Memory B cell (primary cell): Measurements from ENCODE around the gene SCRN1.

Source experiments
- ATAC-seq: fragments of 150-1000 bp; cut with Tn5 transposase; 2 replicates; pipeline ENCODE4 v1.10.0; 2021; ENCODE audit warnings: low read depth, mild to moderate bottlenecking, moderate library complexity
- DNase-seq, 2 donors: peaks; one replicate each; pipeline ENCODE4 v3.0.0; 2022; ENCODE audit warnings: low spot score in 2 of 2
- H3K27ac Mint-ChIP-seq: one replicate; pipeline ENCODE4 v1.8.0; 2022; ENCODE audit warnings: mild to moderate bottlenecking, moderate library complexity, mixed read lengths
- H3K27me3 Mint-ChIP-seq: one replicate; pipeline ENCODE4 v1.8.0; 2022; ENCODE audit warnings: mixed read lengths
- H3K36me3 Mint-ChIP-seq: one replicate; pipeline ENCODE4 v1.8.0; 2022; ENCODE audit warnings: mild to moderate bottlenecking, mixed read lengths
- H3K4me1 Mint-ChIP-seq: one replicate; pipeline ENCODE4 v1.8.0; 2022; ENCODE audit warnings: mixed read lengths
- H3K4me3 Mint-ChIP-seq: one replicate; pipeline ENCODE4 v1.8.0; 2022; ENCODE audit warnings: mild to moderate bottlenecking, moderate library complexity, mixed read lengths
- H3K9me3 Mint-ChIP-seq: one replicate; pipeline ENCODE4 v1.8.0; 2022; ENCODE audit warnings: mixed read lengths

The SCRN1 gene, protein sequence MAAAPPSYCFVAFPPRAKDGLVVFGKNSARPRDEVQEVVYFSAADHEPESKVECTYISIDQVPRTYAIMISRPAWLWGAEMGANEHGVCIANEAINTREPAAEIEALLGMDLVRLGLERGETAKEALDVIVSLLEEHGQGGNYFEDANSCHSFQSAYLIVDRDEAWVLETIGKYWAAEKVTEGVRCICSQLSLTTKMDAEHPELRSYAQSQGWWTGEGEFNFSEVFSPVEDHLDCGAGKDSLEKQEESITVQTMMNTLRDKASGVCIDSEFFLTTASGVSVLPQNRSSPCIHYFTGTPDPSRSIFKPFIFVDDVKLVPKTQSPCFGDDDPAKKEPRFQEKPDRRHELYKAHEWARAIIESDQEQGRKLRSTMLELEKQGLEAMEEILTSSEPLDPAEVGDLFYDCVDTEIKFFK

GRCh38 chr7:29989257-29989995, at the start of gene SCRN1:
Gene SCRN1 (minus strand): TSS chr7:29989801. CDS start chr7:29969067, 20,734 bp downstream.
- H3K4me3 Mint-ChIP-seq = peak within 1 kb of the TSS; percentile 87
- no peaks in the 10 kb centered on the region for H3K36me3 Mint-ChIP-seq
- peaks cover 23% of the 10 kb centered on the region for H3K4me1 Mint-ChIP-seq
- peak within 1 kb of the TSS; percentile 89 for H3K27ac Mint-ChIP-seq
- peak; percentile 33 to 63 for DNase-seq
- ATAC-seq = peak; percentile 53
- H3K9me3 Mint-ChIP-seq = no peaks in the 10 kb centered on the region
- H3K27me3 Mint-ChIP-seq = no peaks in the 10 kb centered on the region

DNA sequence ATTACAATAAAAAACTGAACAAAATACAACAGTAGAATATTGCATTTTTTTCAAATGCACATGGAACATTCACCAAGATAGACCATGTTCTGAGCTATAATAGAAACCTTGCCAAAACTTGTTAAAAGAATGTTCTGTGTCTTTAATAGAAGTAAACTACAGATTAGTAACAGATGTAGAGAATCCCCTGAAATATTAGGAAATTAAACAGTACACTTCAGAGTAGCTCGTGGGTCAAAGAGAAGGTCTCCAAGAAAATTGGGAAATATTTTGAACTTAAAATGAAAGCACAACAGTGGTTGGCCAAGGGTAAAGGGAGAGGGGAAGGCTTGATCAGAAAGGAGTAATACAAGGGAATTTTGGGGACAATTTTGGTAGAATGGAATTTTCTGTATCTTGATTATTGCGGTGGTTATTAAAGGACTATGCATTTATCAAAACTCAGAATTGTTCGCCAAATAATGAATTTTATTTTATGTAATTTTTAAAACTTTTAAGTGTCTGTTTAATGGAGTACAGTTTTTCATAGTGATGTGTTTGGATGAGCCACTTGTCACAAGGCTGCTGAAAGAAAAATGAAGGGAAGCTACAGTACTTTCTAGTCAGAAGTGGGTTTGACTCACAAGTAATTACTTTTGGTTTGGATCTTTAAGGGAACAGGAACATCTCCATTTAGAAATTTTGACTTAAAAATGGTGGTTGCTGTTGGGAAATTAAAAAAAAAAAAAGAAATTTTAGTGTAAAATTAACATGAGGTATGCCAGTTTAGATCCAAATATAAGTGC, 48.8 kb upstream of the SCRN1 start:
- H3K4me1 Mint-ChIP-seq = no peaks in the 10 kb centered on the region
- no peak for ATAC-seq
- H3K4me3 Mint-ChIP-seq = no peak overlapping the region
- no peaks in the 10 kb centered on the region for H3K27me3 Mint-ChIP-seq
- no peak for DNase-seq
- no peak overlapping the region for H3K27ac Mint-ChIP-seq
- no peaks in the 10 kb centered on the region for H3K9me3 Mint-ChIP-seq
- H3K36me3 Mint-ChIP-seq = peaks cover 8% of the 10 kb centered on the region

DNA sequence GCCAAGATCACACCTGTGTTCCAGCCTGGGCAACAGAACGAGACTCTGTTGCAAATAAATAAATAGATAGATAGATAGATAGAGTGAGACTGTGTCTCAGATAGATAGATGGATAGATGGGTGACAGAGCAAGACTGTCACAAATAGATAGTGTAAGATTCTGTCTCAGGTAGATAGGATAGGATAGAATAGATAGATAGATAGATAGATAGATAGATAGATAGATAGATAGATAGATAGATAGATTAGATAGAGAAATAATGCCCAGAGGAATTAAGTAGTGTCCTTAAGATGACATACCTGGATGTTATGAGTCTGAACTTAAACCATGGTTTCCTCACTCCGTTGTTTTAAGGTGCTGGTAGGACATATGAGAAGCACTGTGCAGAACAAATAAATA, 46.6 kb upstream of the SCRN1 start:
- Mint-ChIP-seq H3K4me3 (no peak overlapping the region), H3K36me3 (peaks cover 6% of the 10 kb centered on the region), H3K27me3 (no peaks in the 10 kb centered on the region), H3K27ac (no peak overlapping the region), H3K4me1 (no peaks in the 10 kb centered on the region), H3K9me3 (no peaks in the 10 kb centered on the region)
- ATAC-seq (no peak), DNase-seq (no peak)

DNA sequence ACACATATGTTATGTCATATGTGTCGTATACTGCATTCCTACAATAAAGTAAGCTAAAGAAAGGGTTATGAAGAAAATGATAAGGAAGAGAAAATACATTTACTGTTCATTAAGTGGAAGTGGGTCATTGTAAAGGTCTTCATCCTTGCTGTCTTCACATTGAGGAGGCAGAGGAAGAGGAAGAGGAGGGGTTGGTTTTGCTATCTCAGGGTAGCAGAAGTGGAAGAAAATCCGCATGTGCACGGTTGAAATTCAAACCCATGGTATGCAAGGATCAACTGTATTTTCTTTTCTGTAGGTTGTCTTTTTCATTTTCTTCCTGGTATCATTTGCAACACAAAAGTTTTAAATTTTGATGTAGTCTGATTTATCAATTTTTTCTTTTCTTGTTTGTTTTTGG, 44.9 kb upstream of the SCRN1 start:
- peaks cover 6% of the 10 kb centered on the region for H3K36me3 Mint-ChIP-seq
- no peak for DNase-seq
- no peaks in the 10 kb centered on the region for H3K4me1 Mint-ChIP-seq
- ATAC-seq = no peak
- H3K27ac Mint-ChIP-seq = no peak overlapping the region
- no peaks in the 10 kb centered on the region for H3K27me3 Mint-ChIP-seq
- H3K4me3 Mint-ChIP-seq = no peak overlapping the region
- H3K9me3 Mint-ChIP-seq = no peaks in the 10 kb centered on the region

- Mint-ChIP-seq H3K9me3 (no peaks in the 10 kb centered on the region), H3K27me3 (no peaks in the 10 kb centered on the region), H3K4me3 (no peak overlapping the region), H3K4me1 (peaks cover 5% of the 10 kb centered on the region), H3K36me3 (peaks cover 6% of the 10 kb centered on the region), H3K27ac (no peak overlapping the region)
- ATAC-seq (no peak), DNase-seq (no peak)
Measured at GRCh38 chr7:30032310-30033125, 42.9 kb upstream of the SCRN1 start.

GRCh38 chr7:30029696-30030095, 40.1 kb upstream of the SCRN1 start:
- Mint-ChIP-seq H3K4me1 (peaks cover 14% of the 10 kb centered on the region), H3K27me3 (no peaks in the 10 kb centered on the region), H3K27ac (peak overlapping the region; percentile 57), H3K36me3 (peaks cover 6% of the 10 kb centered on the region), H3K9me3 (no peaks in the 10 kb centered on the region), H3K4me3 (peak overlapping the region; percentile 97)
- ATAC-seq = no peak
- DNase-seq = no peak

DNA sequence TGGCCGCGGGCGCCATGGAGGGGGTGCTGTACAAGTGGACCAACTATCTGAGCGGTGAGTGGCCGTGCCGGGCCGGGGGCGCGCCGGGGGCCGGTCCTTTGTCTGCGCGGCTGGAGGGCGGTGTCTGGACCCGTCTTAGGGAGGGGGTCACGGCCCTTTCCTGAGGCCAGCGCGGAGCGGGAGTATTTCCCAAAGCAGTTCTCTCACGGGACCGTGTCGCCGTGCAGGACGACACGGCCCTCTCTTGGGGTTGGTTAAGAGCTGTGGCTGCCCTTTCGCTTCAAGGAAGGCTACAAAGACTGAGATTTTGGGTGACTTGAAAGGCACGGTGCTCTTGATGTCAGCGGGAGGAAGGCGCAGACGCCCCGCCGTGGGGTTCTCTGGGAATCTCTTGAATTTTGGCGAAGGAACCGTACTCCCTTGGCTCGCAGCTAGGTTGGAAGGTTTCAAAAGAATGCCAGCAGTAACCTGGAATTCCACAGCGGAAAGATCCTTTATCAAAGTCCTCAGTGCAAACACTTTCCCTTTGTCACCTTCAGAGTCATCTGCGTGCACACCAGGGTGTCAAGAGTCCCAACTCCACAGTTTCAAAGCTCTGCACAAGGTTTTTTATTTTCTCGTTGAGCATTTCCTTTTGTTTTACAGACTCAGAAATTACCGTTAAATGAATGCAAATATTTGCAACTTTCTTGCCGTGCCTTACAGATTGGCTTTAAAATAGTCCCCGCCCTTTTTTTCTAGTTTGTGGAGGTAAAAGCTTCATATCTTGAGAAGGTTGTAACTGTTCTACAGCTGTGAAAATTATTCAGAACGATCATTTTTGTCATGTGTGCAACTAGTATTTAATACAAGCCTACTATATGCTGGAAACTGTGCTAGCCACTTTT, 39.4 kb upstream of the SCRN1 start:
- Mint-ChIP-seq H3K4me1 (peaks cover 14% of the 10 kb centered on the region), H3K36me3 (peaks cover 2% of the 10 kb centered on the region), H3K27me3 (no peaks in the 10 kb centered on the region), H3K9me3 (no peaks in the 10 kb centered on the region), H3K4me3 (peak overlapping the region; percentile 97), H3K27ac (peak overlapping the region; percentile 57)
- DNase-seq (peak in 1 of 2 donors; percentile 16), ATAC-seq (peak; percentile 18)

DNA sequence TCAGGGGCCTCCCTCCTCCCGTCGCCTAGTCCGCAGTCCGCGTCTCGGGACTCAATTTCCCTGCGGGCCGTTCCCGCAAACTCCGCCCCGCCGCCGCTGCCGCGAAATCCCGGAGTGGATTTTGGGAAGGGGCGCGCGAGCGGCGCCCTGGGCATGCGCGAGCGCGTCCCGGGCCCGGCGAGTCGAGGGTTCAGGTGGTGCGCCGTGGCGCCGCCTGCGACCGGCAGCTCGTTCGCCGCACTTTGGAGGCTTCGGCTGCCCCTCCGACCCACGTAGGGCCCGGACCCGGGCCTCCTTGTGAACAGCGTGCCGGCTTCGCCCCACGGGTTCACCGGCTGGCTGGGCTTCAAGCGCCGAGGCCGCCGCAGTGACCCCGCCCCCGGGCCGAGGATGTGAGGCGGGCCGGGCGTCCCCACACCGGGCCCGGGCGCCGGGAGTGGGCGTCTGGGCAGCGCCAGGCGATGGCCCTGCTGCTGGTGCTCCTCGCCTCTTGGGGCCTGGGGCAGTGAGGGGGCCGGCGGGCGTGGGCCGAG, 38.7 kb upstream of the SCRN1 start, which contains the start of gene PLEKHA8:
TSS of gene PLEKHA8 (plus strand) at position 197 of the 533 bp plus-strand sequence. CDS start 351 bp downstream, outside the sequence.
- Mint-ChIP-seq H3K4me3 (peak within 1 kb of the TSS; percentile 97), H3K27ac (peak within 1 kb of the TSS; percentile 97), H3K9me3 (no peaks in the 10 kb centered on the region), H3K27me3 (no peaks in the 10 kb centered on the region), H3K36me3 (peaks cover 1% of the 10 kb centered on the region), H3K4me1 (peaks cover 17% of the 10 kb centered on the region)
- ATAC-seq (peak; percentile 50), DNase-seq (peak; percentile 87 to 97)

- Mint-ChIP-seq H3K36me3 (peaks cover 1% of the 10 kb centered on the region), H3K9me3 (no peaks in the 10 kb centered on the region), H3K27ac (peak overlapping the region; percentile 97), H3K4me1 (peaks cover 19% of the 10 kb centered on the region), H3K4me3 (peak overlapping the region; percentile 97), H3K27me3 (no peaks in the 10 kb centered on the region)
- no peak for DNase-seq
- no peak for ATAC-seq
Measured at GRCh38 chr7:30027740-30028215, 38.2 kb upstream of the SCRN1 start.

GRCh38 chr7:30027065-30027456, 37.5 kb upstream of the SCRN1 start:
- ATAC-seq = peak; percentile 43
- peak in 1 of 2 donors; percentile 41 for DNase-seq
- Mint-ChIP-seq H3K27me3 (no peaks in the 10 kb centered on the region), H3K36me3 (peaks cover 1% of the 10 kb centered on the region), H3K4me3 (peak overlapping the region; percentile 97), H3K9me3 (no peaks in the 10 kb centered on the region), H3K4me1 (peaks cover 19% of the 10 kb centered on the region), H3K27ac (peak overlapping the region; percentile 97)

DNA sequence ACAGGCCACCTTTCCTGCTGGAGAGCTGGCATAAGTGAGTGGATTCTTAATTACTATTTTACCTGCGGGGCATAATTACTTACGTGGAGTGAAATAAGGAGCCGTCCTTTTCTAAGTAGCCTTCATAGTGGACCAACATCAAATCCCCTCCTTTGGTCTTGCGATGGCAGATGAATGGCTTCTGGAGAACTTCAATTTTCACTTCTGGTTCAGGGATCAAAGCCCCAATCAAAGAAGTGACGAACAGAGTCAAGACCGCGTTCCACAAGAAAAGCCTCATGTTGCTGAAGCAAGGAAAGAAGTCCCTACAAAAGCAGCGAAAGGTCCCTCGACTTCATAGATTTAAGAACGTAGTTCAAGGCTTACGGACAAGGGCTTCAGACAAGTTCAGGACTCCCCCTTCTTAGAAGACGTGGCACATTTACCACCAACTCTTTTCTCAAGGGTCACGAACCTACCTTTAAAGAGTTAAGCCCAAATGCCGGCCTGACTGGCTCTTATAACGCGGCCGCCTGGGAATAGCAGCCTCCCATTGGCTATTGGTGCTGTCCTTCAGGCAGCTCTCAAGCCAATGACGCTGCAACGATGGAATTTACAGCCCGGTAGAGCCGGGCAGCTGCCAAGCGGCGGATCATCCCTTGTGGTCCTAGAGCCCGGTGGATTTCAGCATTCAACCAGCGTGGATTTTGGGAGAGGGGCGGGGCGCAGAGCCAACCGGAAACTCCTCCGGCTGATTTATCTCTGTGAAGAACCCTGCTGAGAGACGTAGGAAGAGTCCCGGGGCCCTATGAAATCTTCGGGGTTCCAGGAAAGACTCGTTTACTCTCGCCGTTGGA, 36.8 kb upstream of the SCRN1 start, which contains the start of gene FKBP14:
TSS of gene FKBP14 (minus strand) at position 474 of the 836 bp plus-strand sequence. CDS start at position 280, 194 bp downstream.
- peak within 1 kb of the TSS; percentile 97 for H3K27ac Mint-ChIP-seq
- ATAC-seq (peak; percentile 76), DNase-seq (peak; percentile 77 to 84)
- peaks cover 1% of the 10 kb centered on the region for H3K36me3 Mint-ChIP-seq
- H3K4me3 Mint-ChIP-seq = peak within 1 kb of the TSS; percentile 97
- peaks cover 19% of the 10 kb centered on the region for H3K4me1 Mint-ChIP-seq
- H3K27me3 Mint-ChIP-seq = no peaks in the 10 kb centered on the region
- H3K9me3 Mint-ChIP-seq = no peaks in the 10 kb centered on the region
